Endothelial cell of umbilical vein (primary cell): ENCODE results near the gene ATIC. TPM values are rescaled to one million over a fixed set of nuclear protein-coding genes. Genes with fewer than 3 reads are reported as not detected.

Source experiments
- BruUV-seq: library from RNA; stranded (reverse); fragments of 400-500 nt; replicated peaks from 2 replicates; lab custom pipeline; 2021; lab: Mats Ljungman, UMichigan
- CTCF ChIA-PET: fragments of 300-600, 350-600 bp; sonication (Branson Sonifier 250); formaldehyde crosslinking; loops from one replicate; lab custom pipeline; 2021; ENCODE audit warnings: antibody characterized with exemption, inconsistent platforms; lab: Charles Lee
- POLR2A ChIA-PET: fragments of 300-600, 350-600 bp; sonication (Branson Sonifier 250); formaldehyde crosslinking; loops from one replicate; lab custom pipeline; 2021; ENCODE audit warnings: antibody characterized with exemption, inconsistent platforms; lab: Charles Lee
- DNase-seq: peaks from one replicate; pipeline ENCODE4 v3.0.0-alpha.2; 2011; ENCODE audit warnings: low read depth, low spot score
- FAIRE-seq: peaks from 2 replicates; lab custom pipeline; 2011; peaks lifted over from hg19 to GRCh38; lab: Jason Lieb, UNC
- H2AFZ ChIP-seq: 2 replicates; pipeline ENCODE4 v1.6.0; 2012; ENCODE audit warnings: low read depth, low read length, control low read depth, inconsistent platforms
- H3K27ac ChIP-seq: 2 replicates; pipeline ENCODE4 v1.5.1; 2011; ENCODE audit warnings: low read depth, mild to moderate bottlenecking, control low read depth, low read length, moderate library complexity; ENCODE audit not compliant: insufficient read depth
- H3K27me3 ChIP-seq, 2 experiments: 2 replicates each; pipeline versions ENCODE4 v1.6.0 to v1.6.1; 2011; ENCODE audit warnings: low read length in 2 of 2, mixed read lengths in 1 of 2; ENCODE audit not compliant: control insufficient read depth in 2 of 2, insufficient read depth in 2 of 2
- H3K36me3 ChIP-seq, 2 experiments: 2 replicates in 1 of 2; 3 replicates in 1 of 2; pipeline ENCODE4 v1.5.1; 2011; ENCODE audit warnings: low read length in 2 of 2, mild to moderate bottlenecking in 1 of 2, moderate library complexity in 1 of 2; ENCODE audit not compliant: control insufficient read depth in 2 of 2, insufficient read depth in 2 of 2; ENCODE audit errors: extremely low read depth in 1 of 2
- H3K4me1 ChIP-seq: 3 replicates; pipeline ENCODE4 v1.5.1; 2011; ENCODE audit warnings: mild to moderate bottlenecking, low read length; ENCODE audit not compliant: control insufficient read depth, insufficient read depth; ENCODE audit errors: extremely low read depth
- H3K4me2 ChIP-seq: 2 replicates; pipeline ENCODE4 v1.6.1; 2011; ENCODE audit warnings: low read length, control low read depth, mixed read lengths; ENCODE audit not compliant: insufficient read depth
- H3K4me3 ChIP-seq, 3 experiments: fragments of 200-600 bp in 1 of 3; sonication (generic), shearing (Covaris generic) in 1 of 3; replicated peaks in 1 of 3; 2 replicates each; pipeline ENCODE4 v1.5.1; 2011 to 2016; ENCODE audit warnings: control low read depth in 3 of 3, low read length in 3 of 3, mild to moderate bottlenecking in 2 of 3, inconsistent platforms in 1 of 3, low read depth in 1 of 3, moderate library complexity in 1 of 3; ENCODE audit not compliant: insufficient read depth in 1 of 3
- H3K79me2 ChIP-seq: 2 replicates; pipeline ENCODE4 v1.6.0; 2012; ENCODE audit warnings: low read length, inconsistent platforms; ENCODE audit not compliant: control insufficient read depth, insufficient read depth
- H3K9ac ChIP-seq: replicated peaks from 2 replicates; pipeline ENCODE3; 2011; ENCODE audit warnings: low read length, control low read depth; ENCODE audit not compliant: insufficient read depth; ENCODE audit errors: extremely low read depth
- H3K9me1 ChIP-seq: replicated peaks from 3 replicates; pipeline ENCODE4 v1.6.0; 2011; ENCODE audit warnings: mild to moderate bottlenecking, low read length; ENCODE audit not compliant: control insufficient read depth, insufficient read depth; ENCODE audit errors: extremely low read depth
- H3K9me3 ChIP-seq: replicated peaks from 2 replicates; pipeline ENCODE4 v1.5.1; 2012; ENCODE audit warnings: low read length, inconsistent platforms; ENCODE audit not compliant: control insufficient read depth, insufficient read depth
- H4K20me1 ChIP-seq: replicated peaks from 2 replicates; pipeline ENCODE3; 2011; ENCODE audit warnings: mild to moderate bottlenecking, low read length; ENCODE audit not compliant: control insufficient read depth, insufficient read depth; ENCODE audit errors: extremely low read depth
- EZH2 ChIP-seq: IDR thresholded peaks from 2 replicates; pipeline ENCODE4 v1.6.1; 2012; ENCODE audit warnings: borderline replicate concordance, low read depth, mild to moderate bottlenecking, moderate library complexity, low read length, inconsistent platforms; ENCODE audit not compliant: severe bottlenecking
- FOS ChIP-seq: IDR thresholded peaks from 2 replicates; pipeline ENCODE4 v1.6.1; 2011; ENCODE audit warnings: mild to moderate bottlenecking, low read length, moderate library complexity, borderline replicate concordance; ENCODE audit not compliant: insufficient read depth
- JUN ChIP-seq: IDR thresholded peaks from 2 replicates; pipeline ENCODE4 v1.6.1; 2011; ENCODE audit warnings: borderline replicate concordance, low read depth; ENCODE audit not compliant: insufficient read length, insufficient read depth
- MYC ChIP-seq: IDR thresholded peaks from one replicate; pipeline ENCODE4 v1.6.1; 2011; ENCODE audit warnings: mild to moderate bottlenecking, low read depth, low read length
- POLR2A ChIP-seq: IDR thresholded peaks from 2 replicates; pipeline ENCODE4 v1.6.1; 2012; ENCODE audit warnings: low read depth, mild to moderate bottlenecking, control low read depth, low read length
- POLR2AphosphoS5 ChIP-seq: IDR thresholded peaks from 2 replicates; pipeline ENCODE4 v1.6.1; 2012; ENCODE audit warnings: low read depth, mild to moderate bottlenecking, control low read depth, low read length, moderate library complexity; ENCODE audit not compliant: insufficient read depth
- dilution Hi-C: fragments of 300-500 bp; cut with MboI; formaldehyde crosslinking; loops from one replicate; pipeline ENCODE4 v1.15.0; 2019; ENCODE audit warnings: low sequenced_read_pairs; ENCODE audit not compliant: extremely low pct_ligation_motif_present
- intact Hi-C: fragments of 100-400 bp; cut with micrococcal nuclease; formaldehyde crosslinking; loops from one replicate; pipeline ENCODE4 v1.10.0; 2022
- polyA plus RNA-seq, 4 experiments: library from polyadenylated mRNA; depleted of rRNA in 3 of 4; stranded (reverse) in 3 of 4; unstranded in 1 of 4; fragments of >200 nt; gene quantifications; 2 replicates each; pipeline versions ENCODE4 v1.2.1 to v1.2.3, GENCODE V29; 2011 to 2012; ENCODE audit warnings: missing spikeins in 1 of 4
- total RNA-seq: library from RNA; stranded (reverse); gene quantifications from 2 replicates; pipeline ENCODE4 v1.2.3, GENCODE V29; 2021
- TF ChIP-seq, protein P1 (sequence below): IDR thresholded peaks from 2 replicates; pipeline ENCODE4 v1.6.1; 2011; ENCODE audit not compliant: insufficient read depth, insufficient read length
- TF ChIP-seq, protein P2 (sequence below), 2 donors: IDR thresholded peaks; 1 replicate in 1 of 2; 2 replicates in 1 of 2; pipeline ENCODE4 v1.5.1; 2011; ENCODE audit warnings: low read length in 2 of 2, mild to moderate bottlenecking in 2 of 2, moderate library complexity in 2 of 2, control low read depth in 1 of 2, inconsistent platforms in 1 of 2, low read depth in 1 of 2; ENCODE audit not compliant: insufficient read depth in 1 of 2; ENCODE audit errors: extremely low read depth in 1 of 2

ATIC gene
- total and polyA plus RNA-seq, 2 donors (not counting 3 experiments of a cell fraction or from before 2014, with no cell fraction given), result 29.5 to 80.2 TPM

DNA sequence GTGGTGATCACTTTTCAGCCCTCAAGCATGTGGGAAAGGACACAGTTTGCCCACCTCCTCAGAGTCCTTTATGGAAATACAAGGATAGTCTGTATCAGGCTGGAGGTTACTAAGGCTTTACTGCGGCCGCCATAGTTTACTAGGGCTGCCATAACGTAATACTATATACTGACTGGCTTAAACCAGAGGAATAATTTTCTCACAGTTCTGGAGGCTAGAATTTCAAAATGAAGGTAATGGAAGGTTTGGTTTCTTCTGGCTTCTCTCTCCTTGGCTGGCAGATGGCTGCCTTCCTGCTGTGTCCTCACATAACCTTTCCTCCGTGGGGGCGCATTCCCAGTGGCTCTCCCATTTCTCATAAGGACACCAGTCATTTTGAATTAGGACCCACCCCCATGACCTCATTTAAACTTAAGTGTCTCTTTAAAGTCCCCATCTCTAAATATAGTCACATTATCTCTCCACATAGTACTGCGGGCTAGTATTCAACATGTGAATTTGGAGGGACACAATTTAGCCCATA, 12.5 kb upstream of the ATIC start:
- no peak for TF ChIP-seq JUN
- TF ChIP-seq, protein P1, sequence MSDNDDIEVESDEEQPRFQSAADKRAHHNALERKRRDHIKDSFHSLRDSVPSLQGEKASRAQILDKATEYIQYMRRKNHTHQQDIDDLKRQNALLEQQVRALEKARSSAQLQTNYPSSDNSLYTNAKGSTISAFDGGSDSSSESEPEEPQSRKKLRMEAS, result no peak
- TF ChIP-seq MYC, result no peak
- no peak for TF ChIP-seq POLR2AphosphoS5
- TF ChIP-seq FOS, result no peak
- Histone ChIP-seq H3K9me3 (no peaks in the 10 kb centered on the region), H4K20me1 (no peaks in the 10 kb centered on the region), H3K36me3 (no peaks in the 10 kb centered on the region), H2AFZ (no peak overlapping the region), H3K9me1 (no peaks in the 10 kb centered on the region), H3K4me2 (no peak overlapping the region), H3K27me3 (no peaks in the 10 kb centered on the region), H3K9ac (no peak overlapping the region), H3K79me2 (no peaks in the 10 kb centered on the region), H3K27ac (no peak overlapping the region), H3K4me1 (no peaks in the 10 kb centered on the region), H3K4me3 (no peak overlapping the region)
- no TSS peak for BruUV-seq
- dilution Hi-C loops (no loop called here), intact Hi-C loops (no loop called here)
- CTCF ChIA-PET, result no interaction called here
- POLR2A ChIA-PET, result no interaction called here
- FAIRE-seq (no peak), DNase-seq (no peak)

DNA sequence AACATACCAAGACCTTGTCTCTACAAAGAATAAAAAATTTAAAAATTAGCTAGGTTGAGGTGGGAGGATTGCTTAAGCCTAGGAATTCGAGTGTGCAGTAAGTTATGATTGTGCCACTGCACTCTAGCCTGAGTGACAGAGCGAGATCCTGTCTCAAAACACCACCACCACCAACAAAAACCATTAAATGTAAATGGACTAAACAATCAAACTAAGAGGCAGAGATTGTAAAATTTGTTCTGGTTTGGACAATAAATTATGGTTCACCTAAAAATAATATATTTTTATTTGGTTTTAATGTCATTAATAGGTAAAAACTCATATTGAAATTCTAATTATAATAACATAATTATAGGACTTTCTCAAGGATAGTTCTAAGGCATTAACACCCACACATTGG, 9.9 kb upstream of the ATIC start:
- H3K27me3 ChIP-seq, result no peaks in the 10 kb centered on the region
- H2AFZ ChIP-seq, result no peak overlapping the region
- H3K9me1 ChIP-seq, result no peaks in the 10 kb centered on the region
- H3K4me1 ChIP-seq, result no peaks in the 10 kb centered on the region
- H3K9me3 ChIP-seq, result no peaks in the 10 kb centered on the region
- H3K79me2 ChIP-seq, result no peaks in the 10 kb centered on the region
- no peaks in the 10 kb centered on the region for H3K36me3 ChIP-seq
- no peak overlapping the region for H3K9ac ChIP-seq
- DNase-seq, result no peak
- intact Hi-C loops (no loop called here), dilution Hi-C loops (no loop called here)
- H3K4me2 ChIP-seq, result no peak overlapping the region
- H3K4me3 ChIP-seq, result no peak overlapping the region
- ChIA-PET POLR2A (no interaction called here), CTCF (no interaction called here)
- H3K27ac ChIP-seq, result no peak overlapping the region
- TF ChIP-seq MYC (no peak), POLR2A (no peak), POLR2AphosphoS5 (no peak), JUN (no peak), EZH2 (no peak), FOS (no peak)
- TF ChIP-seq, protein P1, result no peak
- TF ChIP-seq, protein P2, sequence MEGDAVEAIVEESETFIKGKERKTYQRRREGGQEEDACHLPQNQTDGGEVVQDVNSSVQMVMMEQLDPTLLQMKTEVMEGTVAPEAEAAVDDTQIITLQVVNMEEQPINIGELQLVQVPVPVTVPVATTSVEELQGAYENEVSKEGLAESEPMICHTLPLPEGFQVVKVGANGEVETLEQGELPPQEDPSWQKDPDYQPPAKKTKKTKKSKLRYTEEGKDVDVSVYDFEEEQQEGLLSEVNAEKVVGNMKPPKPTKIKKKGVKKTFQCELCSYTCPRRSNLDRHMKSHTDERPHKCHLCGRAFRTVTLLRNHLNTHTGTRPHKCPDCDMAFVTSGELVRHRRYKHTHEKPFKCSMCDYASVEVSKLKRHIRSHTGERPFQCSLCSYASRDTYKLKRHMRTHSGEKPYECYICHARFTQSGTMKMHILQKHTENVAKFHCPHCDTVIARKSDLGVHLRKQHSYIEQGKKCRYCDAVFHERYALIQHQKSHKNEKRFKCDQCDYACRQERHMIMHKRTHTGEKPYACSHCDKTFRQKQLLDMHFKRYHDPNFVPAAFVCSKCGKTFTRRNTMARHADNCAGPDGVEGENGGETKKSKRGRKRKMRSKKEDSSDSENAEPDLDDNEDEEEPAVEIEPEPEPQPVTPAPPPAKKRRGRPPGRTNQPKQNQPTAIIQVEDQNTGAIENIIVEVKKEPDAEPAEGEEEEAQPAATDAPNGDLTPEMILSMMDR (IDR thresholded peaks at IDR 0.05; ENCODE audit: extremely low read depth in 1 of 2, insufficient read depth in 1 of 2, low read depth in 1 of 2, low read length in 2 of 2), result no peak
- H4K20me1 ChIP-seq, result no peaks in the 10 kb centered on the region
- BruUV-seq, result no TSS peak
- no peak for FAIRE-seq
